ENCODE data around the gene GIMAP6. TPM values are rescaled to one million over a fixed set of nuclear protein-coding genes. Genes with fewer than 3 reads are reported as not detected.
"Not testable (repeated sequence)": the region's sequence is repeated elsewhere in the genome, so short reads cannot be mapped to it uniquely, and the experiment has no call there.

Gene GIMAP6
- polyA plus RNA-seq, 4 donors, result 13.1 to 17.6 (median 15.6) TPM

GRCh38 chr7:150586785-150587152 lies 45.4 kb downstream of the GIMAP6 start:
- no peak for DNase-seq (ENCODE audit: low read depth in 4 of 4, low spot score in 2 of 4)

- no peak for DNase-seq (ENCODE audit: low read depth in 4 of 4, low spot score in 2 of 4)
These were observed 46.0 kb downstream of the GIMAP6 start for GRCh38 chr7:150586068-150586784.

- DNase-seq (ENCODE audit: low read depth in 4 of 4, low spot score in 2 of 4), result no peak
These were observed 47.0 kb downstream of the GIMAP6 start for GRCh38 chr7:150585199-150585598.

GRCh38 chr7:150580638-150581394 lies 51.4 kb downstream of the GIMAP6 start:
- no peak for DNase-seq (ENCODE audit: low read depth in 4 of 4, low spot score in 2 of 4)

GRCh38 chr7:150579979-150580637 lies 52.1 kb downstream of the GIMAP6 start:
- not testable (repeated sequence) for DNase-seq (ENCODE audit: low read depth in 4 of 4, low spot score in 2 of 4)

Other genes with a start within 250 kb of the GIMAP6 start
- 1 to 10 TPM; 8.2 to 8.6 (median 8.4) TPM for gene GIMAP8, start 181.8 kb downstream of the GIMAP6 start, polyA plus RNA-seq (ENCODE audit: insufficient read length in 4 of 4)
- 10 to 100 TPM; 11.4 to 19.6 (median 15.2) TPM for gene GIMAP7, start 117.5 kb downstream of the GIMAP6 start, polyA plus RNA-seq (ENCODE audit: insufficient read length in 4 of 4)
- 10 to 100 TPM; 20.0 to 28.3 (median 22.8) TPM for gene GIMAP4, start 65.0 kb downstream of the GIMAP6 start, polyA plus RNA-seq (ENCODE audit: insufficient read length in 4 of 4)
- gene GIMAP2, start 53.3 kb upstream of the GIMAP6 start, polyA plus RNA-seq (ENCODE audit: insufficient read length in 4 of 4), result 10 to 100 TPM in 1 of 4 donors, 1 to 10 TPM in 3; 7.4 to 10.1 (median 8.1) TPM
- gene GIMAP1, start 84.2 kb upstream of the GIMAP6 start, polyA plus RNA-seq (ENCODE audit: insufficient read length in 4 of 4), result 1 to 10 TPM; 2.0 to 3.0 (median 2.9) TPM
- 1 to 10 TPM; 3.2 to 6.6 (median 5.0) TPM for gene GIMAP5, start 105.0 kb upstream of the GIMAP6 start, polyA plus RNA-seq (ENCODE audit: insufficient read length in 4 of 4)
- gene TMEM176B, start 168.0 kb upstream of the GIMAP6 start, polyA plus RNA-seq (ENCODE audit: insufficient read length in 4 of 4), result 100 to 1,000 TPM in 1 of 4 donors, 10 to 100 TPM in 3; 68.3 to 103 (median 85.6) TPM
- 100 to 1,000 TPM in 2 of 4 donors, 10 to 100 TPM in 2; 74.3 to 122 (median 96.8) TPM for gene TMEM176A, start 168.4 kb upstream of the GIMAP6 start, polyA plus RNA-seq (ENCODE audit: insufficient read length in 4 of 4)
- gene AOC1, start 220.1 kb upstream of the GIMAP6 start, polyA plus RNA-seq (ENCODE audit: insufficient read length in 4 of 4), result 100 to 1,000 TPM in 1 of 4 donors, 10 to 100 TPM in 3; 23.9 to 102 (median 75.6) TPM